Measurements from ENCODE around the gene RALGPS1.

DNA sequence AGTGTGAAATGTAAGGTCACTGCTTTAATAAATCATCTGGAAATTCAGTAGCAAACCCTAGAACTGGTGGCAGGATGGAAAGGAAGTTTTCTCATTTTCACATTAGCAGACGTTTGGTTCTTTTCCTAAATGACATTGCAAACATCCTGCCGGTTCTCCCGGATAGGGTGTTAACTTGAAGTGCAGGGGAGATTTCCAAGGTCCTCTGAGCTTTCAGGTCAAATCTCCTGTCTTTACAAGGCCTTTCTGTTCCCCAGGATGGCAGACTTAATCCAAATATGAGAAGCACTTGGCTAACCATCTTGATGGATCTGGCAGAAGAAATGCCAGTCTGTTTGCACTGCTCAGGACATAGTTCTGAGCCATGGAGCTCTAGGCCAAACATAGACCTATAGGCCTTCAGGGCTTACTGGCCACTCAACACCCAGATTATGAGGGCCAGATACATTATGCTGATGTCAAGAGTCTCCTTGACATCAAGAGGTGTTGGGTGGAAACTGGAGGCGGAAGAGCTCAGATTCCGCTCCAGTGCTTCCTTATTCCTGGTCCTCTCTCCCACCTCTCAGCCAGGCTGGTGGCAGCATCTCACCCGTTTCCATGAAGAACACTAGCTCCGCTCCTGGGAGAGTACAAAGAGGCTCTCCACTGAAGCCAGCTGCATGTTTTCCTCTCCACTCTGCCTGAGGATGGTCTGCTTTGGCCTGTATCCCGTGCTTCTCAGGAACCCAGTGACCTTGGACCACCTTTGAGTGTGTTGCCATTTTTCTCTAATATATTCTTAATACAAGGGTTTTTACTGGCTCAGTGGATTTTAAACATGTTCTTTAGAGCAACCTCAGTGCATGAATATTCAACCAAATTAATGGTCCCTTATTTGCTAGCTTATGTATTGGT is 61.0 kb downstream of the RALGPS1 start:
- TF ChIP-seq CTCF (conservative IDR thresholded peaks at IDR 0.05 in 1 of 2, IDR thresholded peaks at IDR 0.05 in 1 of 2; ENCODE audit: low read depth in 1 of 2, low read length in 2 of 2) = no peak
- TF ChIP-seq EZH2 (IDR thresholded peaks at IDR 0.05; ENCODE audit: low read length, missing control alignments) = no peak

All from fibroblast of lung (primary cell).